HepG2 (cell line): ENCODE measurements around the gene WDR93. TPM values are rescaled to one million over a fixed set of nuclear protein-coding genes. Genes with fewer than 3 reads are reported as not detected.
A peak's percentile ranks its signal among the peaks of the same experiment; 100 is the strongest.

ENCODE experiments used
- ARID4A ChIP-seq: sonication (generic); formaldehyde crosslinking; IDR thresholded peaks from 2 replicates; pipeline ENCODE4 v1.5.0; 2020; ENCODE audit warnings: mild to moderate bottlenecking, missing genetic modification reagents, borderline replicate concordance
- ETV6 ChIP-seq: sonication (generic); formaldehyde crosslinking; conservative IDR thresholded peaks from 2 replicates; pipeline ENCODE4 v1.4.0; 2020; ENCODE audit warnings: missing genetic modification reagents
- HES4 ChIP-seq: sonication (generic); formaldehyde crosslinking; IDR thresholded peaks from 2 replicates; pipeline ENCODE4 v1.9.0; 2021; ENCODE audit warnings: mild to moderate bottlenecking, missing genetic modification reagents, borderline replicate concordance
- HNF4G ChIP-seq, 2 experiments: sonication (generic) in 1 of 2; formaldehyde crosslinking in 1 of 2; IDR thresholded peaks; 2 replicates each; pipeline versions ENCODE4 v1.4.0 to v1.6.1; 2011 to 2020; ENCODE audit warnings: borderline replicate concordance in 2 of 2, low read depth in 2 of 2, mild to moderate bottlenecking in 2 of 2, low read length in 1 of 2, missing genetic modification reagents in 1 of 2, moderate library complexity in 1 of 2
- JARID2 ChIP-seq: sonication (generic); formaldehyde crosslinking; IDR thresholded peaks from 2 replicates; pipeline ENCODE4 v1.8.1; 2023; ENCODE audit warnings: missing genetic modification reagents, inconsistent platforms; ENCODE audit not compliant: insufficient replicate concordance
- MED1 ChIP-seq: sonication (generic); formaldehyde crosslinking; IDR thresholded peaks from 2 replicates; pipeline ENCODE4 v1.4.0; 2020; ENCODE audit warnings: missing genetic modification reagents
- MTA1 ChIP-seq: sonication (generic); formaldehyde crosslinking; IDR thresholded peaks from 2 replicates; pipeline ENCODE4 v1.4.0; 2020; ENCODE audit warnings: missing genetic modification reagents, mild to moderate bottlenecking, borderline replicate concordance
- SOX6 ChIP-seq, 2 experiments: fragments of 450-650 bp in 1 of 2; sonication (generic) in 1 of 2; formaldehyde crosslinking in 1 of 2; IDR thresholded peaks; 2 replicates each; pipeline versions ENCODE4 v1.4.0 to v1.6.1; 2017 to 2020; ENCODE audit warnings: antibody characterized with exemption in 1 of 2, mild to moderate bottlenecking in 1 of 2, missing genetic modification reagents in 1 of 2
- TP53 ChIP-seq: sonication (generic); formaldehyde crosslinking; conservative IDR thresholded peaks from 2 replicates; pipeline ENCODE4 v1.4.0; 2020; ENCODE audit warnings: missing genetic modification reagents
- ZNF574 ChIP-seq: sonication (generic); formaldehyde crosslinking; IDR thresholded peaks from 2 replicates; pipeline ENCODE4 v1.4.0; 2020; ENCODE audit warnings: missing genetic modification reagents
- ZNF816 ChIP-seq: sonication (generic); formaldehyde crosslinking; IDR thresholded peaks from 2 replicates; pipeline ENCODE4 v1.8.0; 2022; ENCODE audit warnings: missing genetic modification reagents, mild to moderate bottlenecking, borderline replicate concordance
- polyA plus RNA-seq, 8 experiments: library from polyadenylated mRNA; depleted of rRNA in 3 of 8; stranded (reverse) in 7 of 8; unstranded in 1 of 8; fragments of >200 nt; fragmentation: Illumina TruSeq in 4 of 8; extraction: Trizol in 4 of 8; gene quantifications; 2 replicates each; pipeline versions ENCODE4 v1.2.1 to v1.2.3, GENCODE V29; 2011 to 2016; ENCODE audit warnings: low read depth in 4 of 8, missing spikeins in 1 of 8, mixed read lengths in 1 of 8; ENCODE audit not compliant: insufficient read depth in 1 of 8
- total RNA-seq, 5 experiments: library from RNA; depleted of rRNA; stranded (reverse); fragments of >200 nt; fragmentation: Illumina TruSeq; extraction: Trizol; gene quantifications; 2 replicates each; pipeline ENCODE4 v1.2.3, GENCODE V29; 2016; ENCODE audit warnings: low read depth in 1 of 5
- TF ChIP-seq, protein P1 (sequence below): sonication (generic); formaldehyde crosslinking; IDR thresholded peaks from 2 replicates; pipeline ENCODE4 v1.5.1; 2020; ENCODE audit warnings: missing genetic modification reagents, mild to moderate bottlenecking, borderline replicate concordance
- TF ChIP-seq, protein P2 (sequence below): sonication (generic); formaldehyde crosslinking; IDR thresholded peaks from 2 replicates; pipeline ENCODE4 v1.4.0; 2020; ENCODE audit warnings: missing genetic modification reagents; ENCODE audit errors: not compliant biosample characterization
- TF ChIP-seq, protein P3 (sequence below): sonication (generic); formaldehyde crosslinking; conservative IDR thresholded peaks from 2 replicates; pipeline ENCODE4 v1.4.0; 2020; ENCODE audit warnings: missing genetic modification reagents

WDR93 gene
- total and polyA plus RNA-seq, 2 of the 13 experiments (the other 11 are each of a cell fraction or from before 2014, with no cell fraction given), result 0.07 TPM; not detected in 1

DNA sequence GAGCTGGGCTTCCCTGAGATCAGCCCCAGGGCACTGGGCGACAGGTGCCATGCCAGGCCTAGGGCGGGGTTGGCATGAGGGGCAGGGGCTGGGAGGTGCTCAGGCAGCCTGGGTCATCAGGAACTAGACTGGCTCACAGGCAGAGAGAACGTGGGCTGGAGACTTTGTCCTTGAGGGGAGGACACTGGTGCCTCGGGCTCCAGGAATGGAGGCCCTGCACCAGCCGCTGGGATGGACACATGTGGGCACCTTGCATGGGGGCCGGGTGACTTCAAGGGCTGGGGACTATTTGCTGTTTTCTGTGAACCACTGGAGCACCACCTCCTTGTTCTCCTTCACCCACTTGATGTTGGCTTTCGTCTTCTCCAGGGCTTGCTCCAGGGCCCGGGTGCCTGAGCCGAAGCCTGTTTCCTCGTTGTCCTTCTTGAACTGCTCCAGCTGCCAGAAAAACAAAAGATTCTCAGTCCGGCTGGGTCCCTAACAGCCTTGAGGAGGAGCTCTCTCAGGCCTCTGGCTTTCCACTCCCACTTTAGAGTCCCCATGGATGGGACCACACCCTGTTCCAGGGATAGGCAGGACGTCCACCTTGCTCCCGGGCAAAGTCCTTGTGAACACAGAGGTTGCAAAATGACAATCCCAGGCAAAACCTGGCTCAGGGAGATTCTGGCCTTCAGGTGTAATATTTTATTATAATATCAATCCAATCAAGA is 94.6 kb downstream of the WDR93 start (continued):
- TF ChIP-seq, protein P1, sequence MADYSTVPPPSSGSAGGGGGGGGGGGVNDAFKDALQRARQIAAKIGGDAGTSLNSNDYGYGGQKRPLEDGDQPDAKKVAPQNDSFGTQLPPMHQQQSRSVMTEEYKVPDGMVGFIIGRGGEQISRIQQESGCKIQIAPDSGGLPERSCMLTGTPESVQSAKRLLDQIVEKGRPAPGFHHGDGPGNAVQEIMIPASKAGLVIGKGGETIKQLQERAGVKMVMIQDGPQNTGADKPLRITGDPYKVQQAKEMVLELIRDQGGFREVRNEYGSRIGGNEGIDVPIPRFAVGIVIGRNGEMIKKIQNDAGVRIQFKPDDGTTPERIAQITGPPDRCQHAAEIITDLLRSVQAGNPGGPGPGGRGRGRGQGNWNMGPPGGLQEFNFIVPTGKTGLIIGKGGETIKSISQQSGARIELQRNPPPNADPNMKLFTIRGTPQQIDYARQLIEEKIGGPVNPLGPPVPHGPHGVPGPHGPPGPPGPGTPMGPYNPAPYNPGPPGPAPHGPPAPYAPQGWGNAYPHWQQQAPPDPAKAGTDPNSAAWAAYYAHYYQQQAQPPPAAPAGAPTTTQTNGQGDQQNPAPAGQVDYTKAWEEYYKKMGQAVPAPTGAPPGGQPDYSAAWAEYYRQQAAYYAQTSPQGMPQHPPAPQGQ (CRISPR knock-in tag), result no peak
- TF ChIP-seq MED1 (CRISPR knock-in tag) (peak; percentile 26; the same call in 1 of the 2 replicates), ZNF816 (CRISPR knock-in tag) (no peak), JARID2 (CRISPR knock-in tag) (no peak), ETV6 (CRISPR knock-in tag) (no peak), SOX6 (IDR thresholded peaks at IDR 0.05) (no peak), SOX6 (CRISPR knock-in tag; IDR thresholded peaks at IDR 0.05) (peak; percentile 50; the same call in 1 of the 2 replicates), HNF4G (IDR thresholded peaks at IDR 0.05; ENCODE audit: borderline replicate concordance, low read depth, low read length) (peak; percentile 90), HNF4G (CRISPR knock-in tag; IDR thresholded peaks at IDR 0.05; ENCODE audit: borderline replicate concordance, low read depth) (peak; percentile 70; the same call in 1 of the 2 replicates), TP53 (no peak), ARID4A (no peak), HES4 (no peak), MTA1 (CRISPR knock-in tag) (peak; percentile 62; the same call in 1 of the 2 replicates), ZNF574 (CRISPR knock-in tag) (0 out of 2 replicates have a peak, but pooled peaks have one; percentile 10)
- TF ChIP-seq, protein P2, sequence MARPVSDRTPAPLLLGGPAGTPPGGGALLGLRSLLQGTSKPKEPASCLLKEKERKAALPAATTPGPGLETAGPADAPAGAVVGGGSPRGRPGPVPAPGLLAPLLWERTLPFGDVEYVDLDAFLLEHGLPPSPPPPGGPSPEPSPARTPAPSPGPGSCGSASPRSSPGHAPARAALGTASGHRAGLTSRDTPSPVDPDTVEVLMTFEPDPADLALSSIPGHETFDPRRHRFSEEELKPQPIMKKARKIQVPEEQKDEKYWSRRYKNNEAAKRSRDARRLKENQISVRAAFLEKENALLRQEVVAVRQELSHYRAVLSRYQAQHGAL (CRISPR knock-in tag), result no peak
- TF ChIP-seq, protein P3, sequence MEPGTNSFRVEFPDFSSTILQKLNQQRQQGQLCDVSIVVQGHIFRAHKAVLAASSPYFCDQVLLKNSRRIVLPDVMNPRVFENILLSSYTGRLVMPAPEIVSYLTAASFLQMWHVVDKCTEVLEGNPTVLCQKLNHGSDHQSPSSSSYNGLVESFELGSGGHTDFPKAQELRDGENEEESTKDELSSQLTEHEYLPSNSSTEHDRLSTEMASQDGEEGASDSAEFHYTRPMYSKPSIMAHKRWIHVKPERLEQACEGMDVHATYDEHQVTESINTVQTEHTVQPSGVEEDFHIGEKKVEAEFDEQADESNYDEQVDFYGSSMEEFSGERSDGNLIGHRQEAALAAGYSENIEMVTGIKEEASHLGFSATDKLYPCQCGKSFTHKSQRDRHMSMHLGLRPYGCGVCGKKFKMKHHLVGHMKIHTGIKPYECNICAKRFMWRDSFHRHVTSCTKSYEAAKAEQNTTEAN (CRISPR knock-in tag), result no peak
